HG02642 (cell line): ENCODE results near the gene TBX18.

Source experiments
- ATAC-seq: cut with Tn5 transposase; IDR thresholded peaks from one replicate; pipeline ENCODE4 v1.9.1; 2021; ENCODE audit warnings: mild to moderate bottlenecking; ENCODE audit not compliant: unreplicated experiment, poor library complexity

The TBX18 gene

GRCh38 chr6:84638286-84638685, 126.1 kb downstream of the TBX18 start:
- ATAC-seq: no peak
